Stimulated activated CD4-positive, alpha-beta T cell treated with anti-CD3 and anti-CD28 coated beads, Interleukin-15, amount 100 ng/mL, for 1 hour (primary cell): ENCODE data around the gene OSM.
A peak's percentile ranks its signal among the peaks of the same experiment; 100 is the strongest.
"Not testable (repeated sequence)": the region's sequence is repeated elsewhere in the genome, so short reads cannot be mapped to it uniquely, and the experiment has no call there.

ENCODE experiments used
- DNase-seq, 2 donors: peaks; one replicate each; pipeline ENCODE4 v3.0.0-alpha.2; 2020; ENCODE audit warnings: low read depth in 1 of 2, low spot score in 1 of 2

The OSM gene

DNA sequence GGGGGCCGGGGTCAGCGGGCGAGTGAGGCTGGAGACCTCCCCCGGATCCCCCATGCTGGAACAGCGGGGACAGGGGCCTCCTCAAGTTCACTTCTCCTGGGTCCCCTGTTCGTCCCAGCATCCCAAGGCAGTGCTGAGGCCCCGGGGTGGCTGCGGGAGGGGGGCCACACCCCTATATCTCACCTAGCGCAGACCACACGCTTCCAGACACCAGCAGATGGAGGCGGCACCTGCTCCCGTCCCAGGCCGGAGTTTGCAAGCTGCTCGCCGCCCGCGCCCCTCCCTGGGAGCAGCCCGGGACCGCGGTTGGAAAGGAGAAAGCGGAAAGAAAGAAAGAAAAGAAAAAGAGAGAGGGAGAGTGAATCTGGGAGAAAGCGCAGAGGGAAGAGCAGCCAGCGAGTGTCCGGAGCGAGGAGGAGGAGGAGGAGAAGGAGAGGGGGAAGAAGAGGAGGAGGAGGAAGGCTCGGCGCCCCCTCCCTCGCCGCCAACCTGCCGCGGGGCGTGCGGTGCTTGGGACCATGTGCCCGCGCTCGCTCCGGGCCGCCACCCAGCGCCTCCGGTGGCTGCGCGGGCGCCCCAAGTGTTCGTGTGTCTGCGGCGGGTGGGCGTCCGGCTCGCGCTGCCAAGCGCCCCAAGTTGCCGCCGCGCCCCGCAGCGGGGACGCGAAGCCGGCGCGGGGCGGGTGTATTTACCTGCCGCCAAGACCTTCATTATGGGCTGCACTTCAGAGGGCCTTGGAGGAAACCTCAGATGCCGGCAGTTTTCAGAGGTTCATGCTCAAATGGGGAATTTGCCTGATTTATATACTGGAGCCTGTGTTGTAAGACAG, 20.5 kb downstream of the OSM start, which contains the start of gene LIF:
LIF (minus strand) TSS at position 775 of the 829 bp plus-strand sequence; CDS start at position 711, 64 bp downstream.
- peak in 1 of 2 donors; percentile 51 for DNase-seq

DNA sequence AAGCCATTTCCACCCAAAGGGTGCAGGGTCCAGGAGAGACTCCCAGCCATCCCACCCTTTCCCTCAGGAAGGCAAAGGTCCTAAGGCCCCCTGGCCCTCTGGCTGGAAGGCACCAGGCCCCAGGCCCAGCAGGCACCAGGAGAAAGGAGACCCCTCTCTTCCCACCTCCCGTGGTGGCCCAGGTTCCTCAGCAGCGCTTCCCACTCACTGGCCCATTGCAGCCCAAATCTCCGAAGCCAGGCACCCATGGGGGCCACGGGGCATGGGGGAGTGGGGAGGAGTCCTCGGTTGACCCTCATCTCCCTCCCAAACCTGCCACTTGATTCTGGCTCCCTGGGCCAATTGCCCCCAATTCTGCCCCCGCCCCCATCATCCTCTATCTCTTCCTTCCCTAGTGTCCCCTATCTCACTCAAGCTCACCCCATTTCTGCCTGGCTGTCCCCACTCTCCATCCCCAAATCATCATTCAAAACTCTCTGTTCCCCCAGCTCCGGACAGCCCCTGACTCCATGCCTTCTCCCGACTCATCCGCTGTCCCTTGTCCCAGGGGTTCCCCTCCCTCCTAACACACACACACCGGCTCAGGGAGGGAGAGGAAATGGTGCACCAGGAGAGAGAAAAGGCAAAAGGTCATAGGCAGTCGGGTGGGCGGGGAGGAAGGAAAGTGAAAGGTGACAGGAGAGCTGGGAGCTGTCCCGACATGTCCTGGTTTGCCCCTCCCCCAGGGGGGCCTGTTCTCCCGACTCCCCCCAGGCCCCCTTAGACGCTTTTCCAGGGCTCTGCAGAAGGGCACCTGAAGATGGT, 21.3 kb downstream of the OSM start:
- DNase-seq = no peak

DNA sequence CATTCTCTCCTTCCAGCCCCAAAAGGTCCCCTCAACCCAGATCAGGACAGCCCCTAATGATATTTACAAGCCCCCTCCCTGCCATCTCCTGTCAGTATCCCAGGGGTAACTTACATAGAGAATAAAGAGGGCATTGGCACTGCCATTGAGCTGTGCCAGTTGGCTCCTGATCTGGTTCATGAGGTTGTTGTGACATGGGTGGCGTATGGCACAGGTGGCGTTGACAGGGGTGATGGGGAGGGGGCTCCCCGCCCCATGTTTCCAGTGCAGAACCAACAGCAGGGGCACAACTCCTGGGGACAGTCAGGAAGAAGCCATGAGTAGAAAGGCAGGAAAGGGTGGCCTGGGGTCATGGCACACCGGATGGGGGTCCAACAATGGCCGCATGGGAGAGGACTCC, 22.0 kb downstream of the OSM start:
- DNase-seq = no peak

DNA sequence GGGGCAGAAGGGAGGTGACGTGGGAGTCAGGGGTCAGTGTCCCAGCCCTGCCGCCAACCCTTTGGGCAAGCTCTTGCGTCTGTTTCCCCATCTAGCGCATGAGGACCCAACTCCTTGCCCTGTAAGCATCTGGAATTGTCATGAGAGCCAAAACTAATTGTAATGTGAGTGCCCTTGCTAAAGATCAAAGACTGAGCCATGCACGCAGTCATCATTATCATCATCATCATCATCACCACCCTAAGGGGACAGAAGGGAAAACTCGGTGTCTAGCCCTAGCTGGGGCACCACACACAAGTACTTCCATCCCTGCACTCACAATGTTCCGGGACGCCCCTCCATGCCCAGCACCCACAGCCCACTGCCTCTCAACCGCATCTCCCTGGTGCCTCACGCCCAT, 22.6 kb downstream of the OSM start:
- no peak for DNase-seq

DNA sequence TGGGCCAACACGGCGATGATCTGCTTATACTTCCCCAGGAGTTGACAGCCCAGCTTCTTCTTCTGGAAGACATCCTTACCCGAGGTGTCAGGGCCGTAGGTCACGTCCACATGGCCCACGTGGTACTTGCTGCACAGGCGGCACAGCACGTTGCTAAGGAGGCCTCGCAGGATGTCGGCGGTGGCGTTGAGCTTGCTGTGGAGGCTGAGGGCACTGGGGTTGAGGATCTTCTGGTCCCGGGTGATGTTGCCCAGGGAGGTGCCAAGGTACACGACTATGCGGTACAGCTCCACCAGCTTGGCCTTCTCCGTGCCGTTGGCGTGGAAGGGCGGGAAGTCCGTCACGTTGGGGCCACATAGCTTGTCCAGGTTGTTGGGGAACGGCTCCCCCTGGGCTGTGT, 23.0 kb downstream of the OSM start:
- DNase-seq = no peak

DNA sequence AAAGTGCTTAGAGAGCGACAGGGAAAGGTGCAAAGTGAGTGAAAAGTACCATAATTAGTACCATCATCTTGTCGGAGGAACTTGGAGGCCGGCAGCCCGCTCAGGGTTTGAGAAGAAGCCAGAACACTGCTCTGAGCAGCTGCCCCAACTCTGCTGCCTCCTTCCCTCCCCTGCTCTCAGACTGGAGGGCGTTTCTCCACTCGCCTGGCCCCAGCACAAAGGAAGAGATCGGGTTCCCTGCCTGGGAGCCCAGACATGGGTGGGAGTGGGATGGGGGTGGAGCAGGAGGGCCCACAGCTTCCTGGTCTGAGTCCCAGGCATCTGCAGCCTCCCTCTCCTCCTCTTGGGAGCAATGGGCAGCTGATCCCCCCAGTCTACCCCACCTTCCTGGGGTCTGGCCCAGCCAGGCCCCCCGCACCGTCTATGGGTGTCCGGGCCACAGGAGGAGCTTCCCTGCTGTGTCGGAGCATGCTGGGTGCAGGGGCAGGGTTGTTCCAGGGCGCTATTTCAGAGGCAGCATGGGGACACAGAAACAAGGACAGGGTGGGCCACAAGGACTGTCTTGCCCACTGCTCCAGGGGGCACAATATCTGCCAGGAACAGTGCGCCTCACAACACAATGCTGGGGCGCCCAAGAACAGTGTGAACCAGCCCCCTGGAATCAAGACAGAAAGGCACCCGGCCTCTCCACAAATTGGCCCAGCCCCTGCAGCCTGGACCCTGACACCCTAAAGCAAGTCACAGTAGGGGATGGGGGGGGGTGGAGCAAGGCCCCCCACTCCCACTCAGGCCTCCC, 24.9 kb downstream of the OSM start:
- DNase-seq = no peak

DNA sequence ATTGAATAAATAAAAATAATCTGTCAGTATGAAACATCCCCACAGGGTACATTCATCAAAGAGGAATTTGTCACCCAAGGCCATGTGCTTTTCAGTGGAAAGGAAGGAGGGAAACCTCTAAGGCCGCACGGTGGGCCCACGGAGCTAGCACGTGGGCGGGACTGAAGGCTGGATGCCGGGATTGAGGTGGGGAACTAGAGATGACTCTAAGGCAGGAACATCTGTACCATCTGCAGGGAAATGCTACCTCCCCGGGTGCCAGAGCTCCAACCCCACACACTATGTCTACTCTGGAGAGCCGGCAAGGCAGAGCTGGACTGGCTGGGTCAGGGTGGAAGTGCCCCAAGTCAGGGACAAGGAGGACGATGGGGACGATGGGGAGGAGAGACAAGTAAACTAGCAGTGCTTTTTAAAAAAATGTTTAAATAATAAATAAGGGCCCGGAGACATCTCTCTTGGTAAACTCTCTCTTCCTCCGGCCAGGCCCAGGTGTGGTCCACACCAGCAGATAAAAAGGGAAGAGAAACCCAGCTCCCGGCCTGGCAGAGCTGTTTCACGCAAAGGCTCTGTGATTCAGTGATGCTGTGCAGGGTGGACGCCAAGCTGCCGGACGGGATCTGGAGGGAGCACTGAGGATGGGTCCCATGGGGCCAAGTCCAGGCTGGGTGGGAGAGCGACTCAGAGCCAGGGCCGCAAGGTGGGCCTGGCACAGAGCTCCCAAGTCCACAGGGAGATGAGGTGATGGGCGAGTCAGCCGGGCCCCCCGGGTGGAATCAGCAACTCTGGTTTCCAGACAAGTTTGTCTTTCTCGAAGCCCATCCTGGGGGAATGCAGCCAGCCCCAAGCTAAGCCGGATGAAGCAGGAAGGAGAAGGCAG, 25.9 kb downstream of the OSM start:
- DNase-seq = no peak

DNA sequence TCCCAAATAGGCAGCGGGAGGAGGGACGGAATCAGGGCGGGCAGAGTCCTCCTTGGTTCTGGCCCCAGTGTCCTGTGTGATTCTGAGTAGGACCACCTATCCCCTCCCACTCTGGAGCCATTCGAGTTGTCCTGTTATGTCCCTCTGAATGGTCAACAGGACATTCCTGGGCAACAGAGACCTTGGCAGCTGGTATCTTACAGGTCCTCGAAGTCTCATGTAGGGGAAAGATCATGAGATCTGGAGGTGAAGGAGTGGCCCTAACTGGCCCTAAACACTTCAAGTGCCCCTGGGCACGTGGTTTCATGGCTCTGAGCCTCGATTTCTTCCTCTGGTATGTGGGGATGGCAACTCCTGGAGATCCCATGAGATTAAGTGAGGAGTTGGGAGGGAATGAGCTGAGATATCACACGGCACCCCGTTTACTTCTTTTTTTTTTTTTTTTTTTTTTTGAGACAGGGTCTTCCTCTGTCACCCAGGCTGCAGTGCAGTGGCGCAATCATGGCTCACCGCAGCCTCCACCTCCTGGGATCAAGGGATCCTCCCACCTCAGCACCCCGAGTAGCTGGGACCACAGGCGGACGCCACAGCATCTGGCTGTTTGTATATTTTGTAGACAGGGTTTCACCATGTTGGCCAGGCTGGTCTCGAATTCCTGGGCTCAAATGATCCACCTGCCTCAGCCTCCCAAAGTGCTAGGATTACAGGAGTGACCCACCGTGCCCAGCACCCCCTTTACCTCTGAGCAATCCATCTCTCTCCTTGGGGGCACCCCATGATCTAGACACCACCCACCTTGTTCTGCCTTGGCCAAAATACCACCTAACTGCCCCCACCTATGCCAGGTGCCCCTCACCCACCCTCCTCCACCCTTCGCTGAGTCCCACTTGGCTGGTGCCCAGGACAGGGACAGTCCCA, 26.9 kb downstream of the OSM start:
- DNase-seq = no peak

DNA sequence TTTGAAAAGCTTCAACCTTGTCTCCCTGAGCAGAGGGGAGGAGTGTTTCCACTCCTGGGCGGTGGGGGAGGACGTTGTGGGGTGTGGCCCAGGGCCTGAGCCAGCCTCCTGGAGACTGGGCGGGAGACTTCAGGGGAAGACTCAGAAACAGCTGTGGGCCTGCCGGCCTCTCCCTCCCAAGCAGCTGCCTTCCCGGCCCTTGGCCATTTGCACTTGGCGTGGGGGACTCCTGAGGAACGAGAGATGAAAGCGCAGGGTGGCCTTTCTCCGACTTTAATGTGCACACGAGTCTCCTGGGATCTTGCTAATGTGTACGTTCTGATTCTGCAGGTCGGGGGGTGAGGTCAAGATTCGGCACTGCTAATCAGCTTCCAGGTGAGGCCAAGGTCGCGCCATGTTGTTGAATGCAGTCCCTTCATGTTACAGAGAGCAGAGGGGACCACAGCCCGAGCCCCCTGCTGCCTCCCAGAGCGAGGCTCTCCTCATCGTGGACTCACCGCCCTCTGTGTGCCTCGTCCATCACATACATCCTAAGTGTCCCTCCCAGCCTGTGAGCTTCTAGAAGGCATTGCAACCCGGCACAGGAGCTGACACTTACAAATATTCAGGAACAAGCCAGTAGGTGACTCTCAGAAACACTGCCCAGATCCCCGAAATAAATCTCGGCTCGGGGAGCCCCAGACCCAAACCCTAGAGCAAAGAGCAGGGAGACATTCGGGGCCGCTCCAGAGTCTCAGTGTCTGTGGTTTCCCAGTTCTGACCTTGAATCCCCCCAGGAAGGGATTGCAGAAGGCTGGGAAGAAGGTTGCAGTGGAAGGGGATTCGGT, 27.8 kb downstream of the OSM start:
- no peak for DNase-seq

DNA sequence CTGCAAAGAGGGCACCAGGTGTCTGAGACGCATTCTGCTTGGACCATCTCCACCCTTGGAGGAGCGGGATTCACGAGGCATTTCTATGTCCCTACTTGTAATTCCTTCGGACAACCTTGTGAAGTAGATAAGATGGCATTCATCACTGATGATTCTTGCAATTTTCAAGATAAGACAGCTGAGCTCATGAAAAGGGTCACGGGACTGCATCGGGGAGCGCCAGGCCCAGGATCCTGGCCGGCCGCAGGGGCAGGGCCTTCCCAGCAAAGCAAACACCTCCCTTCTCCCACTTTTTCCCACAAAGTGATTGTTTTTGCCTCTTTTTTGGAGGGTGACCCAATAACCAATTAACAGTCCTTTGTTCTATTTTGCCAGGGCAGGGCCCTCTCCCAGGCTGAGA, 28.5 kb downstream of the OSM start:
- DNase-seq = no peak

DNA sequence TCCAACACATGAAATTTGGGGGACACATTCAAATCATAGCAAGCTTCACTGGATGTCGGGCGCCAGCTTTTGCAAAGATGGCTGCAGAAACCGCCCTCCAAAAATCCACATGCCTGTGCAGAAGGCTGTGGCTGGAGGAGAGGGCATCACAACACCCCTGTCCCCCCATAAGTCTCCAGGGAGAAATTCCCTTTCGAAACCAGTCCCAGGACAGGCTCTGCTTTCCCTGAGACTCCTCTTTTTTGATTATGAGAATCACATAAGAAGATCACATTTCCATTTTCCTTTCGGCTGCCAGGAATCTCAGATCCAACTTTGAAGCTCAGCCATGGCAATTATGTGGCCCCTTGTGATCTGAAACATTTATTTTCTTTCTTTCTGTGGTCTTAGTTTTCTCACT, 29.8 kb downstream of the OSM start:
- DNase-seq = no peak

DNA sequence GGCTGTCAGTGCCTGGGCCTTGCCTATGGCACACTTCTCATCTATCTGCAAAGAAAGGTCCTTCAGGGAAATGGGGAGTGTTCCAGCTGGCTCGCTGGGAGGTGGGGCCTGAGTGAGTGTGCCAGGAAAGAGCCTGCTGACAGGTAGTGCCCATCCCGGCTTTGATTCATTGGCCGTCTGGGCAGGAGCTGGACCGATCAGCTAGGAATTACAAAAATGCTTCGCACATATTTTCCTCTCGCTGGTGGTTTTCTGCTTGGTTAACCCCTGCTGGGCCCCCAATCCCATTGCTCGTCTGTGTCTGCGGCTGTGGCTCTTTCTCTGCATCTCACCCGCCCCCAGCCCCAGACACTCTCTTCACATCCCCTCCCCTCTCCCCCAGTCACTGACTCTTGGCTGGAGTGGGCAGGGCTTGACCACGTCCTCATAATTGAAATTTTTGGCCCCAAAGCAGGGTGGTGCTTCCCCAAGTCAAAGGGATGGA, 30.9 kb downstream of the OSM start:
- no peak for DNase-seq

DNA sequence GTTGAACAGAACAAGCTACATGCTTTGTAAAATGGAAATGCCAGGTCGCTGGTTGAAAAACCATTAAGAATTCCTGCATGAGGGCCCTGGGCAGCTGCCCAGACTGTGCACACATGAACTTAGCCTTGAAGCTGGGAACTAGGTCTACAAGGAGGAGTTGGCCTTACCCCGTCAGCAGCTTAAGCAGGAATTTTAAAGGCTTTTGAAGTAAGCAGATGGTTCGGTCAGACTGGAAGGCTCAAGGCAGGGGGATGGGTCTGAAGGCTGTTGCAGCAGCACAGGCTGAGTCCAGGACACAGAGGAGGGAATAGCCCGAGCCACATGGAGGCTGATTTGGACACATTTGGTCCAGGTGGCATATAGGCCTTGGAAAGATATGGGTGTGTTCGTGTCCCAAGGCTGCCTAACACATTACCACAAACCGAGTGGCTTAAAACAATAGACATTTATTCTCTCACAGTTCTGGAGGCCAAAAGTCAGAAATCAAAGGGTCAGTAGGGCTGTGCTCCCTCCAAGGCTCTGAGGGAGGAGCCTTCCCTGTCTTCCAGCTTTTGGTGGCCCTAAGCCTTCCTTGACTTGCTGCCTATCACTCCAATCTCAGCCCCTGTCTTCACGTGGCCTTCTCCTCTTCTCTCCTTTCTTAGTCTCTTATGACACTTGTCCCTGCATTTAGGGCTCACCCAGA, 31.7 kb downstream of the OSM start:
- no peak for DNase-seq

DNA sequence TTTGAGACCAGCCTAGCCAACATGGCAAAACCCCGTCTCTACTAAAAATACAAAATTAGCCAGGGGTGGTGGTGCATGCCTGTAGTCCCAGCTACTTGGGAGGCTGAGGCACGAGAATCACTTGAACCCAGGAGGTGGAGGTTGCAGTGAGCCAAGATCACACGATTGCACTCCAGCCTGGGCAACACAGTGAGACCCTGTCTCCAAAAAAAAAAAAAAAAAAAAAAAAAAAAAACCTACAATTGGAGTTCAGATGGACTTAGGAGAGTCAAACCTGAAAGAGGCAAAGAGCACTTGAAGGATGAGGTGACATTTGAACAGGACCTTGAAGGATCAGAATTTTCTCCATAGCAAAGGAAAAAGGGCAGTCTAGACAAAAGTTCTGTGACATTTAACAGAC, 32.3 kb downstream of the OSM start:
- not testable (repeated sequence) for DNase-seq

DNA sequence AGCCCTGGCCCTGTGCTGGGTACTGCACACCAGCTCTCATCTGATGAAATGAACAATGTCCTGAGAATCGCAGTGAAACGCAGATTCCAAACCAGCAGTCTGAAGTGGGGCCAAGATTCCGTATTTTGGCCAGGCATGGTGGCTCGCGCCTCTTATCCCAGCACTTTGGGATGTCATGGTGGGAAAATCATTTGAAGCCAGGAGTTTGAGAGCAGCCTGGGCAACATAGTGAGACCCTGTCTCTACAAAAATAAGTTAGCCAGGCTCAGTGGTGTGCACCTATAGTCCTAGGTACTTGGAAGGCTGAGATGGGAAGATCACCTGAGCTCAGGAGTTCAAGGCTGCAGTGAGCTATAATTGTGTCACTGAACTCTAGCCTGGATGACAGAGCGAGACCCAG, 33.1 kb downstream of the OSM start:
- DNase-seq = no peak

DNA sequence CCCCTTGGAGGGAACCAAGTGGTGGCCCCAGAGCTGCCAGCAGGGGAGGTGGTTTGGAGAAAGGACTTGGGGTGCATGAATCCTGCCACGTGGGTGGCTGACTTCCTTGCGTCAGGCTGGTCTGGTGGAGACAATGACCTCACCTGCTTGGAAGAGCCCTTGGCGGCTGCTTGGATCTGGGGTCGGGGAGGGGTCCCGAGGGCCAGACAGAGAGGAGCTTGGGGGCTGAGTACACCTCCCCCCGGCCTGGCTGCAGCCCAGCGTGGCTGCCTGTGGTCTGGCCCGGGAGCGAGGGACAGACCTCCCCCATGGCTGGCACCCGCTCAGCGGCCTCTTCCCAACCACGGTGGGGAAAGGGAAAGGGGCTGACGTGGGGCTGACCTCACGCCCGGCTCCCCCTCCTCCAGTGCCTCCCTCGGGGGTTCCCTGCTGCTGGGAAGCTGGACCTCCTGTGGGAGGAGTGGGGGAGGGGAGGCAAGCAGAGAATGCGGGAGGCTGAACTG, 33.9 kb downstream of the OSM start:
- DNase-seq = no peak

DNA sequence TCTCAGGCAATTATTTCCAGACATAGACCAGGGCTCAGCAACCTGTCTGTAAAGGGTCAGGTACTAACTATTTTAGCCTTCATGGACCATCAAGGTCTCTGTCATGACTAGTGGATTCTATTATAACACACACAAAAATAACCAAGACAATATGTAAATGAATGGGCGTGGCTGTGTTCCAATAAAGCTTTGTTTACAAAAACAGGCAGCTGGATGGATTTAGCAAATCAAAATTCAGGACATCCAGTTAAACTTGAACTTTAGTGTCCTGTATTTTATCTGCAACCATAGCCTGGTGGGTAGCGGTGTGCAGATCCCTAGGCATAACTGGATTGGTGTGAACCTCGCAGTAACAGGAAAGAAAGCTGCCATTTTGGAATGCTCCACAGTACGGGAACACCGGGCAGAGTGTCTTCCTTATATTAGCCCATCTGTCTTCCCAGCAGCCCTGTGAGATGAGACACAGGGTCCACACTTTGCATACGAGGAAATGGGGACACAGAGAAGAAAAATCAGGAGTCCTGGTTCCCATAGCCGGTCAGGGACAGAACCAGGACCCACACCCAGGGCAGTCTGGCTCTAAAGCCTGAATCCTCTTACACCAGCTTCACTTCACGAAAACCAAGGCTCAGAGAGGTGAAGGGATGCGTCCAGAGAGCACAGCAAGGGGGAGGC, 35.7 kb downstream of the OSM start:
- DNase-seq = no peak
